GM21786 (cell line): ENCODE data around the gene CAPZB.

Experiments used
- ATAC-seq: cut with Tn5 transposase; IDR thresholded peaks from one replicate; pipeline ENCODE4 v1.9.1; 2021; ENCODE audit not compliant: unreplicated experiment

The CAPZB gene

DNA sequence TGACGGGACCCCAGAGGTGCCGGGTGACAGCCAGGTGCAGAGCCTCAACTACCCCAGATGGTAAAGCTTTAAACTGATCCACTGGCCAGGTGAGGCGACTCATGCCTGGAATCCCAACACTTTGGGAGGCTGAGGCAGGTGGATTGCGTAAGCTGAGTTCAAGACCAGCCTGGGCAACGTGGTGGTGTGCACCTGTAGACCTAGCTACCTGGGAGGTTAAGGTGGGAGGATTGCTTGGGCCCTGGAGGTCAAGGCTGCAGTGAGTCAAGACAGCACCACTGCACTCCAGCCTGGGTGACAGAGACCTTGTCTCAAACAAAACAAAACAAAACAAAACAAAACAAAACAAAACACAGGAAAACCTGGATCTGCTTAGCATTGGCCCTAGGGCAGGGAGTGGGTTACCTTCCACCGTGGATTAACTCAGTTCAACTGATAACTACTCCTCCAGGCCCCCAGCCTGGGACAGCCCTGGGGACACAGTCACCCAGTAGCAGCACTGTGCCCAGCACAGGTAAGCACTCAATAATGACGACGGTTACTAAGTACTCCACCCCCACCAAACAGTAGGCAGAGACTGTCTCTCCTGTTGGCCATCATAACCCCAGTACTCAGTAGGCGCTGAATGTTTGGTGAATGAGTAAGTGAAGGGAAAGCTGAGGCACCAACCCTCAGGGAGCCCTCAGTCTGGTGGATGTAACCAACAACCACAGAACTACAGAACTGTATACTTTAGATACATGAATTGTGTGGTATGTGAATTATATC is 151.6 kb downstream of the CAPZB start:
- no peak for ATAC-seq

- no peak for ATAC-seq
Observed at GRCh38 chr1:19332832-19333231, 152.5 kb downstream of the CAPZB start.

- ATAC-seq, result no peak
Observed at GRCh38 chr1:19331262-19331878, 154.0 kb downstream of the CAPZB start.

DNA sequence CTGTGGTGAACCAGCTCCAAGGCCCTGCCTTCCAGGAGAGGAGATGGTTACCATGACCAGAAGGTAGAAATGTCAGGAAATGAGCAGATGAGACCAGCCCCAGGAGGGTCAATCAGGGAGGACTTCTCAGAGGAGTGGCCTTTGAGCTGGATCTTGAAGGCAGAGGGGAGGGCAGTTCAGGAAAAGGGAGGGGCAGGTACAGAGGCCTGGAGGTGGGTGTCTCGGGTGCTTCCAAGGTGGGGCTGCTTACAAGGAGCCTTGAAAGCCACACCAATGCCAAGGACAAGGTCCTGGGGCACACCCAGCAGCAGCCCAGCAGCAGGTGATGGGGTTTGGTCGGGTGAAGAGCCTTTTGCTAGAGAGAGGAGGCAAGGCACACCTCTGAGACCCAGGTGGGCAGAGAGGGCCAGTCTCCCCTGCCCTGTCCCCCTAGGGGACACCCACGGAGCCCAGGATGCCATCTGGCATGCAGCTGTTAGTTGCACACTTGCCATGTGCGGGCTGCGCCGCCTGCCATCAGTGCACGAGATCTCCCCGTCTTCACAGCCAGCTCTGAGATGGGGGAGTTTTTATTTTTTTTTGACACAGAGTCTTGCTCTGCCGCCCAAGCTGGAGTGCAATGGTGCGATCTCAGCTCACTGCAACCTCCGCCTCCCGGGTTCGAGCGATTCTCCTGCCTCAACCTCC is 154.7 kb downstream of the CAPZB start:
- no peak for ATAC-seq

DNA sequence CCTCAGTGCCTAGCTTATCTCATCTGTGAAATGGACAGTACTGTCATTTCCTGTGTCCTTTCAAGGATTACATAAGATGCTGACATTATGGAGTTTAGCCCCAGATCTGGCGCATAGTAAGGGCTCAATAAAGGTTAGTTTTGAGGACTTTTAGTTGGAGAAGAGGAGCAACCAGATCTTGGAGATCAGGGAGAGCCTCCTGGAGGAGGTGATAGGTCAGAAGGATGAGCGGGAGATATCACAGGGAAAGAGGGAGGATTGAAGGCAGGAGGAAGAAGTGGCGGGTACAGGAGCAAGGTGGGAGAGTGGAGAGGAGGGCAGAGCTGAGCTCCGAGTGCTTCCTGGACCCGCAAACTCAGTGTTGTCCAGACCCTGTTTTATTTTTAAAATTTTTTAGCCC is 155.7 kb downstream of the CAPZB start:
- ATAC-seq, result no peak

DNA sequence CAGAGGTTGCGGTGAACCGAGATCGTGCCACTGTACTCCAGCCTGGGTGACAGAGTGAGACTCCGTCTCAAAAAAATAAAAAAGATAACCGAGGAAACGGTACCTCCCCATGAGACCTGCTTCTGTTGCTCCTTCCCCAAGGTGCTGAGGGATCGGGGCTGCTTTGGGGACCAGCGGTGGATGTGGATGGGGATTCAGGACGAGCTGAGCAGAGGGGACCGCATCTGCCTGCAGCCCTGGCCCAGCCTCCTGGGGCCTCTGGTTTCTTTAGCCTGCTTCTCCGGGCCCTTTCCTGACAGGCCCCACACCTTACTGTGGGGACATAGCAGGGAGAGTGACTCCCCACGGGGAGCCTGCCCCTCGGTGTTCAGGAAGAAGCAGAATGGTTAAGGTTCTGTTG is 156.2 kb downstream of the CAPZB start:
- ATAC-seq, result no peak

DNA sequence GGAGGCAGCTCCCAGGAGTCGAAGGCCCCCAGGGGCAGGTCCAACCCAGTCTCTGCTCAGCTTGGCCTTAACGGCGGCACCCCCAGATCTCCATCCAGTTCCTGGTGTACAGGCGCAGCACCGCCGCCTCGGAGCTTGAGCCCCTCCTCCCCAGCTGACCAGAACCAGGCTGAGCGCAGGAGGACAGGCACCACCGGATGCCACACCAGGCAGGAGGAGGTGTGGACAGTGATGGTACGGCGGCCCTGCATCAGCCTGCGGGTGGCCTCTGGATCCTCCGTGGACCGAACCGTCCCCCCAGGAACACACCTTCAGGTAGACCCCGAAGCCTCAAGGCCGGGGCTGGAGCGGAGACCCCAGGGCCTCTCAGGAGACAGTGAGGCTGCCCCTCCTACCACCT is 156.9 kb downstream of the CAPZB start:
- ATAC-seq, result no peak

GRCh38 chr1:19327736-19328135 is 157.6 kb downstream of the CAPZB start:
- no peak for ATAC-seq

DNA sequence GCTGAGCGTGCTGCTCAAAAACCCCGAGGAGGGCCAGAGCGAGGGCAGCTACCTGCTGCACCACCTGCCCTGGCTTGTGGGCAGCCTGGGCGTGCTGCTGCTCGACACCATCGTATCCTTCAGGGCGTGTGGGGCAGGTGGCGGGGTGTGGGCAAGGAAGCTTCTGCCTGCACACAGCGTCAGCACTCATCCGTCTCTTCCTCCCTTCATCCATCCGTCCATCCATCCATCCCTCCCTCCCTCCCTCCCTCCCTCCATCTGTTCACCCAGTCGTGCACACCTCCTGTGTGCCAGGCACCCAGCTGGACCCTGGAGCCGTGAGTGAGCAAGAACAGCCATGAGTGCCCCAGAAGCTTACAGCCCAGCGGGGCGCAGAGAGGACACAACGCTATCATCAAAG is 158.0 kb downstream of the CAPZB start:
- ATAC-seq, result no peak

- no peak for ATAC-seq
Observed at GRCh38 chr1:19326748-19327065, 158.6 kb downstream of the CAPZB start.

- no peak for ATAC-seq
Observed at GRCh38 chr1:19325958-19326747, 159.2 kb downstream of the CAPZB start.

GRCh38 chr1:19325368-19325957 is 159.9 kb downstream of the CAPZB start:
- no peak for ATAC-seq

DNA sequence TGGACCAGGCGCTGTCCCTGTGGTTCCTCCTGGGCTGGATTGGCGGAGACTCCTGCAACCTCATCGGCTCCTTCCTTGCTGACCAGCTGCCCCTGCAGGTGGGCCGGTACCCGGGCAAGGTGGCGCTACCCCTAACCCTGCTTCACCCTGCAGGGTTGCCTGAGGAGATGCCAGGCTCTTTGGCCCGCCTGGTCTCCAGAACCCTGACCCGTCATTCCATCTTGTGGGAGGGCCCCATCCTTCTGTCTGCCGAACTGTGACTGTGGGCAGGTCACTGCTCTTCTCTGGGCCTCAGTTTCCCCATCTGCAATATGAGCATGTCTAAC is 160.7 kb downstream of the CAPZB start:
- no peak for ATAC-seq

DNA sequence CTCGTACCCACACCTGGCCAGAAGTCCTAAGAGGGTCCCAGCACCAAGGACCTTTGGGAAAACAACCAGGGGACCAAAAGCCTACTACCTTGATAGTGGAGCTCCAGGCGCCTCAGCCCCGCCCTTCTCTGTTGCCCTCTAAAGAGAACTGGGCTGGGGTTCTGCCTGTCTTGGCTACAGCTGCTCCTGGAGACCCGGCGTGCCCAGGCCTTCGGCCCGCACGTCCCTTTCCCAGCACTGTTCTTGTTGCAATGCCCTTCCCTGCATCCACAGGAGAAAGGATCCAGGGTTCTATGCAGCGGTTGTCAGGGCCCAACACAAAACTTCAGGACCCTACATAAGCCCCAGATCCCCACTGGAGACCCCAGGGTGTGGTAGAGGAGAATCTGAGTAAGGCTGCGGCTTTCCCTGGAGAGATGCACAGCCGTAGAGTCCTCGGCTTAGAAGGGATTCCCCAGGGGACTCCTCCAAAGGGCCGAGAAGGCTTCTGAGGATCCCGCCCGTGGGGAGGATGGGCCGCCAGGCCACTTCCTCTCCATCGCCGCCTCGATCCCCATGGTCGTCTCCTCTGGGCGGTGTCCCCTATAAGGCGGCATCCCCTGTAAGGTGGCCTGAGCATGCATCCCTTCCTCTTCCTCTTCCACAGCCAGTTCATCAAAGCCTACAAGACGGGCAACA is 161.2 kb downstream of the CAPZB start:
- no peak for ATAC-seq

- no peak for ATAC-seq
Observed at GRCh38 chr1:19322481-19322880, 162.9 kb downstream of the CAPZB start.

DNA sequence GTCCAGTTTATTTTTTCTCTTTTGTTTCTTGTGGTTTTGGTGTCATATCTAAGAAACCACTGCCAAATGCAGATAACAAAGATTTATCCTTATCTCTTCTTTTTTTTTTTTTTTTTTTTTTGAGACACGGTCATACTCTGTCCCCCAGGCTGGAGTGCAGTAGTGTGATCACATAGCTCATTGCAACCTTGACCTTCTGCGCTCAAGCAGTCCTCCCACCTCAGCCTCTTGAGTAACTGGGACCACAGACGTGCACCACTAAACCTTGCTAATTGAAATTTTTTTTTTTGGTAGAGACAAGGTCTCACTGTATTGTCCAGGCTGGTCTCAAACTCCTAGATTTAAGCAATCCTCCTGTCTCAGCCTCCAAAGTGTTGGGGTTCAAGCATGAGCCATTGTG is 164.3 kb downstream of the CAPZB start:
- ATAC-seq, result no peak

DNA sequence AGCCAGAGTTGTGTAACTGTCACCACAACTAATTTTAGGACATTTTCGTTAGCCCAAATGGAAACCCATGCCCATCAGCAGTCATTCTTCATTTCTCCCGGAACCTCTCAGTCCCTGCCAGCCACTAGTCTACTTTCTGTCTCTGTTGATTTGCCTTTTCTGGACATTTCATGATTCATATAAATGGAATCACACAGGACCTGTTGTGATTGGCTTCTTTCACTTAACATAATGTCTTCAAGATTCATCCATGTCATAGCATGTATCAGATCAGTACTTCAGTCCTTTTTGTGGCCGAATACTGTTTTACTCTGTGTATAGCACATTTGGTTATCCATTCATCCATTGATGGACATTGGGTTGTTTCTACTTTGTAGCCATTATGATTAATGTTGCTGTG is 166.1 kb downstream of the CAPZB start:
- no peak for ATAC-seq

DNA sequence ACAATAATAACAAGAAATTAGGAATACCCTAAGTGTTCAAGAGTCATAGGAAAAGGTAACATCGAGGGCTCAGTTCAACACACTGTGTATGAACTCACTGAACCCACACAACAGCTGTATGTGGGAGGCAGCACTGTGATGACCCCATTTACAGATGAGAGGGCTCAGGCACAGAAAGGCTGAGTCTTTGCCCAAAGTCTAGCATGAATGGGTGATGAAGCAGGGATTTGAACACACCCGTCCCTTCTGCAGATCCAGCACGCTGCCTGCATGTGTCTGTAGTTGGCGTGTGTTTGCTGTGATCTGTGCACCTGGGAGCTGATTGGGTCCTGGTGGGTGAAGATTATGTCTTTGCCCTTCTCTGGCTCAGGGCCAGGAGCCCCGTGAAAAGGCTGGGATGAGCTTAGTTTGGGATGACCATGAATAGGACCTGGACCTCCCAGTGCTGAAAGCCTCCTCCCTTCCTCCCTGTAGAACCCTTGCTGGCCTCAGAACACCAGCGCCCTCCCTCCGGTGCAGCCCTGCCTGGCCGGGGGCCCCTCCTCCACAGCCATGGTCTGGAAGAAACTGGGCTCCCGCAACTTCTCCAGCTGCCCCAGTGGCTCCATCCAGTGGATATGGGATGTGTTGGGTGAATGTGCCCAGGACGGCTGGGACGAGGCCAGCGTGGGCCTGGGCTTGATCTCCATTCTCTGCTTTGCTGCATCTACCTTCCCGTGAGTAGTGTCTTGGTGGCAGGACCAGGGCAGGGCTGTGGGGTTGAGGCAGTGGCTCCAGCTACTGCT is 168.0 kb downstream of the CAPZB start:
- ATAC-seq, result no peak

- peak; percentile 32 for ATAC-seq
Observed at GRCh38 chr1:19315378-19316198, 169.8 kb downstream of the CAPZB start.
